ENCODE results near the gene SCG3. TPM values are rescaled to one million over a fixed set of nuclear protein-coding genes. Genes with fewer than 3 reads are reported as not detected.

SCG3 gene
- total RNA-seq, 2 experiments from 2014 or later: not detected

DNA sequence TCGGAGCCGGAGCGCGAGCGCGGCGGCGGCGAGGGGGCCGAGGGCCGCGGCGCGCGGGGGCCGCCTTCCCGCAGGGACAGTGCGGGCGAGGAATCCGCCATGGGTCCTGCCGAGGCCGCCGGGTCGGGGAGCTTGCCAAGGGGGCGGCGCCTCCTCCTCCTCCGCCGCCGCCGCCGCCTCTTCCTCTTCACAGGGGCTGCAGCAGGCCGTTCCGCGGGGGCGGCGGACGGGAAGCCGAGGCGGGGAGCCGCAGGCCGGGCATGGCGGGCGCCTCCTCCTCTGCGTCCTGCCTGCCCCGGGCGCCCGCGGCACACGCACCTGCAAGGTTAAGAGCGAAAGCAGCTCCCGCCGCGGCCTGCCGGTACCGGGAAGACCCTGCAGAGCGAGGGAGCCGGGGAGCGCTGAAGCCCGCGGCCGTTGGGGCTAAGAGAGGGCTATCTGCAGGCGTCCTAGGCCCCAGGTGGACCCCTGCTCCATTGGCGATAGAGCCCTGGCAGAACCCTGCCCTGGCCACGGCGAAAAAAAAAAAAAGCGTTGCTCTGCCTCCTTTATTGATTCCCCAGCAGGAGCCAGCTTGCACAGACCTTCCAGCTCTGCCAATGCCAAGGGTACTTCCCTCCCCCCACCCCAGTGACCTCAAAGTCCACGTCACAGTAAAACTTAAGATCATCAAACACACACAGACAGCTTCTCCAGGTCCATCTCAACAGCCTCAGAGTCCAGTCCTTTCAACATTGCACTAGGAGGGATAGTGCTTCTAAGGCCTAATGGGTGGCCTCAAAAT, 56.4 kb downstream of the SCG3 start, which contains the start of gene LYSMD2:
Gene LYSMD2, minus strand, starts transcription at position 134 of the 784 bp plus-strand sequence. Its CDS starts 33 bp downstream, at position 101.
- peak within 1 kb of the TSS; percentile 88 for H3K4me3 Mint-ChIP-seq
- peak; percentile 60 for DNase-seq
- H3K27me3 Mint-ChIP-seq: no peaks in the 10 kb centered on the region
- peaks cover 51% of the 10 kb centered on the region for H3K4me1 Mint-ChIP-seq
- no peaks in the 10 kb centered on the region for H3K9me3 Mint-ChIP-seq
- peak within 1 kb of the TSS; percentile 89 for H3K27ac Mint-ChIP-seq
- ChIA-PET CTCF (interaction anchor here (0.6 to 2.0 kb wide), 7 partner anchors 8 to 504 kb away, joined by 3 to 8 read pairs (median 5); partner anchors contain the start of gene TMOD2), POLR2A (interaction anchor here (0.6 to 1.0 kb wide), 3 partner anchors 19 to 941 kb away, joined by 4 to 7 read pairs (median 7); partner anchors contain the start of gene ATOSA)
- H3K36me3 Mint-ChIP-seq (ENCODE audit: low read depth): peaks cover 16% of the 10 kb centered on the region

DNA sequence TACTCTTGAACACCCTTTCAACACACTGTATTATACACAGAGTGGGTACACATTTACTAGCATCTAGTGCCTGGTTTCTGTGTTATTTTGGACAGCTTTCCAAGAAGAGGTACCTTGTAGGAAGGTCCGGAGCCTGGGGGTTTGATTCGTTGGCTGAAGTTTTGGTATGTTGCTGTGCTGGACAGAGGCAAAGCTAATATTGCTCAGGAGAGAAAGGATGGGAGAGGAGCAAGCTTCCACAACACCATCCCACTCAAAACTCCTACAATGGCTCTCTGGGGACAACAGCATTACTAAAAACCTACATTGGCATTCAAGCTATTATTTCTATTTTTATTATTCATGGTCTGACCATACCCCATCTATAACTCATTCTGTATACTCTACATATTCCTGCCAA, 57.2 kb downstream of the SCG3 start:
- Mint-ChIP-seq H3K4me1 (peaks cover 43% of the 10 kb centered on the region), H3K27ac (peak overlapping the region; percentile 81), H3K27me3 (peaks cover under 1% of the 10 kb centered on the region), H3K36me3 (ENCODE audit: low read depth) (peaks cover 8% of the 10 kb centered on the region), H3K9me3 (no peaks in the 10 kb centered on the region), H3K4me3 (peak overlapping the region; percentile 74)
- ChIA-PET CTCF (interaction anchor here (0.8 to 1.4 kb wide), 2 partner anchors 9 to 106 kb away, joined by 3 to 6 read pairs; no protein-coding TSS in a partner anchor), POLR2A (interaction anchor here (0.6 kb wide), 1 partner anchor 268 kb away, joined by 7 read pairs; no protein-coding TSS in a partner anchor)
- DNase-seq: no peak

DNA sequence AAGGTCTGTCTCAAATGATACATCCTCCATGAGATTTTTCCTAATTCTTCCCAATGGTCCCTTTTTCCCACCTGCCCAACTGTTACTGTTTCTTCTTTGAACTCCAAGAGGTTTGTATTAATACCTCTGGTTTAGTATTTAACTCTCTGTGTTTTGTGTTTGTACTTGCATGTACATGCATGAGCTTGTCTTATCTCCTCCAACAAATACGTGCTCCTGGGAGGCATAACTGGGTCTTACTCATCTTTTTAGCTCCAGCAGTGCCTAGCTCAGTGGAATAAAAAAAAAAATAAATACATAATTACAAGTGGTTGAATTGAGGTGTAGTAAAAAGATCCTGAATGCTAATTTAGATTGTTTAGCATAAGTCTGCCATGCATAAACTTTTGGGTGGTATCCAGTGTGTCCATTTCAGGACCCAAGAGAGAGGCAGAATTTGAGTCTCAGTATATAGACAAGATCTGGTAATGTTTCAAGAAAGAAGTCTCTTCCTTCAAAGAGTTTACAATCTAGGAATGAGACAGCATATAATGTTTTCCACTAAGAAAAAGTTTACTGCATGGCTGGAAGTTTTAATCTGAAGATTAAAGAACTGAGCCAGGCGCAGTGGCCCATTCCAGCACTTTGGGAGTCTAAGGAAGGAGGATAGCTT, 57.9 kb downstream of the SCG3 start:
- no peaks in the 10 kb centered on the region for H3K9me3 Mint-ChIP-seq
- H3K27ac Mint-ChIP-seq: no peak overlapping the region
- ChIA-PET CTCF (interaction anchor here (0.8 kb wide), 1 partner anchor 106 kb away, joined by 3 read pairs; no protein-coding TSS in a partner anchor), POLR2A (no interaction called here)
- DNase-seq: no peak
- peaks cover 6% of the 10 kb centered on the region for H3K27me3 Mint-ChIP-seq
- H3K4me3 Mint-ChIP-seq: peak overlapping the region; percentile 74
- peaks cover 5% of the 10 kb centered on the region for H3K36me3 Mint-ChIP-seq (ENCODE audit: low read depth)
- H3K4me1 Mint-ChIP-seq: peaks cover 38% of the 10 kb centered on the region

DNA sequence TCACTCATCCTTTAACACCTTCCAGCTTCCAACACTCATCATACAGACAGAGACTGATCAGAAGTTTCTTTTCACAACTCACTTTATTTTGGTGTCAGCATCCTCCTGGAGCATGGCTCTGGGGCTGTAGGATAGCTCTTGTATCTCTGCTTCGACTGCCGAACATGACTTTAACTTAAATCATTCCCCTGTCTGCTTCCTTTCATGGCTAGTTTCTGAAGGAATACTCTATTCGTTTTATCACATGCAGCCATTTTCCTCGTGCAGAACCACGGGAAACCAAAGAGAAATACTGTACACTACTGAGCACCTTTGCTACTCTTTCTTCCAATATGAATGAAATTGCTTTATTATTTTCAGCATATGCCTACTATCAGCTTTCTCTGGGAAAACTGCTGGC, 68.0 kb downstream of the SCG3 start:
- H3K27me3 Mint-ChIP-seq: peaks cover 47% of the 10 kb centered on the region
- peaks cover 9% of the 10 kb centered on the region for H3K9me3 Mint-ChIP-seq
- H3K4me3 Mint-ChIP-seq: no peak overlapping the region
- H3K4me1 Mint-ChIP-seq: peaks cover 31% of the 10 kb centered on the region
- H3K27ac Mint-ChIP-seq: no peak overlapping the region
- peaks cover 16% of the 10 kb centered on the region for H3K36me3 Mint-ChIP-seq (ENCODE audit: low read depth)
- ChIA-PET CTCF (no interaction called here), POLR2A (no interaction called here)
- no peak for DNase-seq

DNA sequence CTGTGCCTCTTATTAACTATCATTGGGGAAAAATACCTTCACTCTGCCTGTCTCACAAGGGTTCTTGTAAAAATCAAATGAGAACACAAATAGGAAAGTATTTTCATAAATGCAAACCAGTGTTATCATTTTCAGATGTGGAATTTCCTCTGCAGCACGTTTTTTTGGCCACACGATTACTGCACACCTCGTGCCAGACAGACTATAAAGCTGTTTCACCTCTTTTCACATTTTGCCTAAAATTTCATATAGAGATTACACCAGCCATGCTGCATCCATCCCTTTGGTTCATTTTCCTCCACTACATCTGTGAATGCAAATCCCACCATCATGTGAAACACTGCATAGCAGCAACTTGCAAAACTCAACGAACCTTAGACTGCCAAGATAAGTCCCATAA, 68.9 kb downstream of the SCG3 start:
- no peak overlapping the region for H3K27ac Mint-ChIP-seq
- peaks cover 18% of the 10 kb centered on the region for H3K36me3 Mint-ChIP-seq (ENCODE audit: low read depth)
- ChIA-PET POLR2A (no interaction called here), CTCF (interaction anchor here (1.0 to 2.0 kb wide), 2 partner anchors 9 to 14 kb away, joined by 3 to 8 read pairs; partner anchors contain the start of gene LYSMD2)
- H3K4me3 Mint-ChIP-seq: peak overlapping the region; percentile 68
- no peak for DNase-seq
- H3K27me3 Mint-ChIP-seq: peaks cover 42% of the 10 kb centered on the region
- H3K4me1 Mint-ChIP-seq: peaks cover 36% of the 10 kb centered on the region
- H3K9me3 Mint-ChIP-seq: peaks cover 9% of the 10 kb centered on the region

DNA sequence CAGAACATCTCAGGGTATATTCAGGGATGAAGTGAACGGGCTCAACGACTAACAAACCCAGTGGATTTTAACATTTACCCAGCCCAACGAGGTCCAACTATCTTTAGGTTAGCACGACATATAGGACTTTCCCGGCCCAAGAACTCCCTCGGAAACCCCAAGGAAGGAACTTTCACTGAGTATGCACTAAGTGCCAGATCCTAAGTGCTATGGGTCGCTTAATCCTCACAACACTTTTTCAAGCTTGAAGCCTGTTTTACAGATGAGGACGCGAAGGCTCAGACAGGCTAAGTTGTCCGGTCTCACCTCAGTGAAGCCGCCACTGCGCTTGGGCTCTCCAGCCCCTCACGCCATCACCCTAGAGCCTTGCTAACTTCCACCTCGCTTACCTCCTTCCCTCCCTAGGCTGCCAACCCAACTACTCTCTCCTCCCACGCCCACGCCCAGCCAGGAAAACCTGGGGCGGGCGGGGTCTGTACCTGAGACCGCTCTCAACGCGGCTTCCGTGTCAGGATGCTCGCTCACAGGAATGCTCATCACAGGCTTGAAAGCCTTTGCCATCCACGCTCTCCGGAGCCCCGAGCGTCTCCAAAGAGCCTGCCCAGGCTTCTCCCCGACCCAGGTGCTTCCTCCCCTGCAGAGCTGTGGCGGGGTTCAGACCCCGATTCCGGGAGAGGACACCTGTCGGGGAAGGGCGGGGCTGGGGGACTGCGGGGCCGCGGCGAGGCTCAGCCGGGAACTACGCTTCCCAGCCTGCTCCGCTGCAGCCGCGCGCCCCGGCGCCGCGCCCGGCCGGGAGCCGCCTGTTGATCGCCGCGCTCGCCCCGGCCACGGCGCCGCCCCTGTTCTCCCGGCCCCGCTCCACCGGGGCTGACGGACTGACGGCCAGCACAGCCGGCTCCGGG, 69.7 kb downstream of the SCG3 start, which contains the start of gene TMOD2:
Gene TMOD2, plus strand, starts transcription at position 806 of the 905 bp plus-strand sequence. CDS start 14,845 bp downstream, outside the sequence.
- ChIA-PET POLR2A (no interaction called here), CTCF (interaction anchor here (1.0 to 2.0 kb wide), 2 partner anchors 10 to 15 kb away, joined by 3 to 8 read pairs; partner anchors contain the start of gene LYSMD2)
- Mint-ChIP-seq H3K36me3 (ENCODE audit: low read depth) (peaks cover 18% of the 10 kb centered on the region), H3K27ac (no peak within 1 kb of the TSS), H3K27me3 (peaks cover 38% of the 10 kb centered on the region), H3K4me1 (peaks cover 38% of the 10 kb centered on the region), H3K9me3 (peaks cover 9% of the 10 kb centered on the region), H3K4me3 (peak within 1 kb of the TSS; percentile 82)
- DNase-seq: peak; percentile 42

DNA sequence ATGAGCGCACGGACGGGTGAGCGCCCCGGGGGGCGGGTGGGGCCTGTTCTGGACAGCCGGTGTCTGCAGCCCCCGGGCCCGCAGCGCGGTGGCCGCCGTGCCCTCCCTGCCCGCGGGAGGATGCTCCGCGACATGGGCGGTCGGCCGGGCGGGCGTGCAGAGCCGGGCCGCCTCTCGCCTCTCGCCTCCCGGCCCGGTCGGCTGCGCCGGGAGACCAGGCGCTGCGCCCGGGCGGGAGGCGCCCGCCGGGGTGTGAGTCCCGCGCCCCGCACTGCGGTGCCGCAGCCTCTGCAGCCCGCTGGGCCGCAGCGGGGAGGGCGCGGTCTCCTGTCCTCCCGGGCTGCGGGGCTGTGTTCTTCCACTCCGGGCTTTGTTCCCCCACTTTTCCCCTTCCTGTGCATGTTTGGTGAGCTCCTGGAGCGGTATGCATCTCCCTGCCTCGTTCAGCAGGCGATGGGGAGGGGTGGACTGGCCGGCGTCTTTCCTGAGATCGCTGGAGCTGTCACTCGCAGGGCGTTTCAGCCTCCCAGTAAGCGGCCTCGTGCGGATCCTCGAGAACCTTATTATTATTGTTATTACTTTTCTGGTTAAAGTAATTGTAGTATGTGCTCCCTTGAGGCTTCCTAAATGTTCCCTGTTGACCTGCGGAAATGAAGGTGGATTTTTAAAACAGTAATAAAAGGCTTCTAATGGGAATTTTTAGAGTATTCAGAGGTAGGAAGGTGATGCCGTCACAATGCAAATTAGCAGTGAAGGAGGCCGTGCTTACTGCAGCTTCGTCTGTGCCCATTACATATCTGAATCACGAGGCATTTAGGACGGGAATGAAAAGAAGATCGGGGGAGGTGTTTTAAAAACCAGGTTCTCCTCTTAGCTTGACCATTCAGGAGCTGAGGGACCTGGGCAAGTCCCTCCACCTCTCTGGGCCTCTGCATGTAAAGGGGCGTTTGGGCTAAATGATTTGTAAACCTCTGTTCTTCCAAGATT, 70.7 kb downstream of the SCG3 start:
- Mint-ChIP-seq H3K9me3 (peaks cover 9% of the 10 kb centered on the region), H3K36me3 (ENCODE audit: low read depth) (peaks cover 18% of the 10 kb centered on the region), H3K4me3 (peak overlapping the region; percentile 82), H3K27me3 (peaks cover 35% of the 10 kb centered on the region), H3K27ac (no peak overlapping the region), H3K4me1 (peaks cover 38% of the 10 kb centered on the region)
- POLR2A ChIA-PET: no interaction called here
- CTCF ChIA-PET: interaction anchor here (2.0 kb wide), 1 partner anchor 15 kb away, joined by 8 read pairs; the partner anchor contains the start of gene LYSMD2
- no peak for DNase-seq

DNA sequence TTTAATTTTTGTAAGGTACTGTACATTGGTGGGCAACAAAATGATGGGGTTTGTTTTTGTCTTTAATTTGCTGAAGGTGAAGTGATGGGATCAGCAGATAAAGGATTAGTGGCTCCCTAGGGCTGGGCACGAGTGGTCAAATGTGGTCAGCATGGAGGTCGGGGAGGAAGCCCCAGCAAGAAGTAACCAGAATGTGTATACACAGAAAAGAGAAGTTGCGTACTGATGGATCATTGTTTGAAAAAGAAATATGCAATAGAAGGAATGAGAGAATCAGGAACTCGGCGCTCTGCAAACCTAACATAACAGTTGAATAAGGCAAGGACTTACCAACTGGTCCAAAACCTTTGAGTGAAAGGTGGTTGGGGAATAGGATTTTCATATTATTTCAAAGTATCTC, 71.6 kb downstream of the SCG3 start:
- no peak for DNase-seq
- Mint-ChIP-seq H3K36me3 (ENCODE audit: low read depth) (peaks cover 18% of the 10 kb centered on the region), H3K4me1 (peaks cover 38% of the 10 kb centered on the region), H3K4me3 (peak overlapping the region; percentile 82), H3K9me3 (peaks cover 9% of the 10 kb centered on the region), H3K27me3 (peaks cover 35% of the 10 kb centered on the region), H3K27ac (no peak overlapping the region)
- ChIA-PET POLR2A (no interaction called here), CTCF (no interaction called here)

DNA sequence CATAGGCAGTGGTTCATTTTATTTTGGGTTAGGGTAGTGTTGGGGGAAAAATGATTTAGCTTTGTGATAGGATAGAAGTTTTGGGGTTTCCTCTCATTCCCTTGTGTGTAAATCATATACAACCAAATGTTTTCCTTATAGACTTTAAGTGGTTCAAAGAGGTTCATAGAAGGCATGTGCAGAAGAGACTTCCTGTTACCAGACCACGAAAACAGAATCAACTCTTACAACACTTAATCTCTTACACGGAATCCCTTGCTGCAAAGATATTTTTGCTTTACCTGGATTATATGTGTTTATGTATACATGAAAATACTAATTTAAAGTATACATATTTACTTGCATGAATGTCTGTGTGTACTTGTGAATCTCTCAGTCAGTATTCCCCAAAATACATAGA, 73.0 kb downstream of the SCG3 start:
- H3K27me3 Mint-ChIP-seq: peaks cover 30% of the 10 kb centered on the region
- no peak for DNase-seq
- H3K27ac Mint-ChIP-seq: no peak overlapping the region
- H3K4me3 Mint-ChIP-seq: no peak overlapping the region
- CTCF ChIA-PET: interaction anchor here (1.2 to 1.4 kb wide), 2 partner anchors 18 to 22 kb away, joined by 3 to 6 read pairs; no protein-coding TSS in a partner anchor
- peaks cover 36% of the 10 kb centered on the region for H3K4me1 Mint-ChIP-seq
- H3K36me3 Mint-ChIP-seq (ENCODE audit: low read depth): peaks cover 18% of the 10 kb centered on the region
- POLR2A ChIA-PET: no interaction called here
- H3K9me3 Mint-ChIP-seq: peaks cover 9% of the 10 kb centered on the region

GRCh38 chr15:51755790-51756189, 74.5 kb downstream of the SCG3 start:
- peaks cover 9% of the 10 kb centered on the region for H3K9me3 Mint-ChIP-seq
- POLR2A ChIA-PET: no interaction called here
- H3K27me3 Mint-ChIP-seq: peaks cover 20% of the 10 kb centered on the region
- H3K27ac Mint-ChIP-seq: no peak overlapping the region
- no peak overlapping the region for H3K4me3 Mint-ChIP-seq
- CTCF ChIA-PET: no interaction called here
- H3K36me3 Mint-ChIP-seq (ENCODE audit: low read depth): peaks cover 18% of the 10 kb centered on the region
- peaks cover 32% of the 10 kb centered on the region for H3K4me1 Mint-ChIP-seq
- no peak for DNase-seq

DNA sequence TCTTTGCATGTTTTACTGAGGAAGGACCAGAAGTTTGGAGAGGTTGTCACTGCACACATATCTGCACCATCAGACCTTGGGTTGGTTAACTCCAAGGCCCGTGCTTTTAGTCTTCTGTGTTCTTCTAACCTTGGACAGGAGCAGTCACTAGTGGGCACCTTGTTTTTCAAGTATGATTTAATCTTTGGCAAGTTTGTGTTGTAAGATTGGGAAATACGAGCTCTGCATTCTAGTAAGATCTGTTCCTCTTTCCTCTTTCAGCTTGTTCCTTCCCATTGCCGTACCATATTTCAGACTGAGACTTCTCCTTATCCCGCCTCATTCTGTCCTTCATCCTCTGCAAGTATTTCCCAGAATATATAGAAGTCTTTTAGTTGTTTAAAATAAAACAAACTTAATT, 75.2 kb downstream of the SCG3 start:
- H3K36me3 Mint-ChIP-seq (ENCODE audit: low read depth): peaks cover 17% of the 10 kb centered on the region
- ChIA-PET POLR2A (interaction anchor here (0.8 kb wide), 1 partner anchor 19 kb away, joined by 4 read pairs; the partner anchor contains the start of gene LYSMD2), CTCF (interaction anchor here (0.9 kb wide), 1 partner anchor 25 kb away, joined by 3 read pairs; no protein-coding TSS in a partner anchor)
- H3K9me3 Mint-ChIP-seq: peaks cover 9% of the 10 kb centered on the region
- DNase-seq: no peak
- no peak overlapping the region for H3K4me3 Mint-ChIP-seq
- H3K27me3 Mint-ChIP-seq: peaks cover 16% of the 10 kb centered on the region
- H3K4me1 Mint-ChIP-seq: peaks cover 28% of the 10 kb centered on the region
- no peak overlapping the region for H3K27ac Mint-ChIP-seq
